ENCODE results near the gene NUCB1. TPM values are rescaled to one million over a fixed set of nuclear protein-coding genes. Genes with fewer than 3 reads are reported as not detected.

The NUCB1 gene
- polyA plus RNA-seq (44.3 to 65.1 TPM (median 59.2 TPM) in 3 replicates), polyA minus RNA-seq (32.7 to 131 TPM (median 41.5 TPM) in 3 replicates)
- polyA plus RNA-seq (2011; ENCODE audit: low read depth) = 89.2 TPM
- polyA plus RNA-seq (2011; cell fraction: cytosol; rRNA removed) = 27.4 and 73.6 TPM in 2 replicates
- 95.6 and 109 TPM in 2 replicates for polyA plus RNA-seq (2011; cell fraction: nucleus; rRNA removed)
- polyA plus RNA-seq (2012; ENCODE audit: low replicate concordance) = 69.6 and 106 TPM in 2 replicates
- polyA minus RNA-seq (2011; cell fraction: cytosol; rRNA and poly(A)+ RNA removed) = 44.1 TPM
- 54.3 and 57.7 TPM in 2 replicates for polyA minus RNA-seq (2011; cell fraction: nucleus; rRNA and poly(A)+ RNA removed)

- Histone ChIP-seq H3K9me3 (ENCODE audit: control insufficient read depth, low read depth, low read length) (no peaks in the 10 kb centered on the region), H3K36me3 (ENCODE audit: control insufficient read depth in 2 of 2, extremely low read depth in 1 of 2, insufficient read depth in 2 of 2, low read length in 2 of 2) (peaks cover 0 to 4% of the 10 kb centered on the region in 2 experiments), H3K4me3 (ENCODE audit: control insufficient read depth in 2 of 3, extremely low read depth in 1 of 3, insufficient read depth in 2 of 3, low read depth in 1 of 3, low read length in 3 of 3) (peak within 1 kb of the TSS; percentile 89 to 96 (median 96)), H3K27me3 (ENCODE audit: control insufficient read depth, extremely low read depth, insufficient read depth, low read length) (peaks cover 5% of the 10 kb centered on the region), H2AFZ (ENCODE audit: control insufficient read depth, low read length) (peak within 1 kb of the TSS; percentile 93), H3K9ac (ENCODE audit: control insufficient read depth, extremely low read depth, insufficient read depth, low read length) (peak within 1 kb of the TSS; percentile 94), H3K9me1 (ENCODE audit: control insufficient read depth, extremely low read depth, insufficient read depth, low read length) (peaks cover 1% of the 10 kb centered on the region), H3K4me1 (ENCODE audit: control insufficient read depth, extremely low read depth, insufficient read depth, low read length) (peaks cover 6% of the 10 kb centered on the region), H3K4me2 (ENCODE audit: control insufficient read depth, extremely low read depth, insufficient read depth, low read depth, low read length) (peak within 1 kb of the TSS; percentile 97), H4K20me1 (ENCODE audit: control insufficient read depth, extremely low read depth, insufficient read depth, low read length) (no peaks in the 10 kb centered on the region), H3K27ac (ENCODE audit: control insufficient read depth, insufficient read depth, low read length) (peak within 1 kb of the TSS; percentile 82), H3K79me2 (ENCODE audit: control insufficient read depth, insufficient read depth, low read length) (peaks cover 9% of the 10 kb centered on the region)
- FAIRE-seq (peak; percentile 85), DNase-seq (ENCODE audit: low read depth, low spot score) (peak; percentile 90)
- dilution Hi-C loops (cut with MboI; ENCODE audit: extremely low pct_ligation_motif_present, low sequenced_read_pairs) = no loop called here
- TF ChIP-seq CTCF (optimal IDR thresholded peaks at IDR 0.05 in 1 of 3, IDR thresholded peaks at IDR 0.05 in 1 of 3, conservative IDR thresholded peaks at IDR 0.05 in 1 of 3; ENCODE audit: extremely low read depth in 1 of 3, insufficient read depth in 2 of 3, low read length in 3 of 3) (peak in 2 of 3 experiments; percentile 24), EZH2 (IDR thresholded peaks at IDR 0.05; ENCODE audit: low read length) (no peak)
These were observed at the start of gene NUCB1 for GRCh38 chr19:48899781-48900476. TSS of gene NUCB1 (plus strand) at chr19:48900312. CDS start at chr19:48900797, 485 bp downstream.

- no peaks in the 10 kb centered on the region for H3K9me3 ChIP-seq (ENCODE audit: control insufficient read depth, low read depth, low read length)
- no peaks in the 10 kb centered on the region for H3K4me1 ChIP-seq (ENCODE audit: control insufficient read depth, extremely low read depth, insufficient read depth, low read length)
- H3K9me1 ChIP-seq (ENCODE audit: control insufficient read depth, extremely low read depth, insufficient read depth, low read length) = no peaks in the 10 kb centered on the region
- no peak overlapping the region for H3K4me3 ChIP-seq (ENCODE audit: control insufficient read depth in 2 of 3, extremely low read depth in 1 of 3, insufficient read depth in 2 of 3, low read depth in 1 of 3, low read length in 3 of 3)
- no peaks in the 10 kb centered on the region for H4K20me1 ChIP-seq (ENCODE audit: control insufficient read depth, extremely low read depth, insufficient read depth, low read length)
- H3K9ac ChIP-seq (ENCODE audit: control insufficient read depth, extremely low read depth, insufficient read depth, low read length) = no peak overlapping the region
- no peaks in the 10 kb centered on the region for H3K36me3 ChIP-seq (ENCODE audit: control insufficient read depth in 2 of 2, extremely low read depth in 1 of 2, insufficient read depth in 2 of 2, low read length in 2 of 2)
- FAIRE-seq (no peak), DNase-seq (ENCODE audit: low read depth, low spot score) (no peak)
- H3K4me2 ChIP-seq (ENCODE audit: control insufficient read depth, extremely low read depth, insufficient read depth, low read depth, low read length) = no peak overlapping the region
- dilution Hi-C loops (cut with MboI; ENCODE audit: extremely low pct_ligation_motif_present, low sequenced_read_pairs) = loop anchor here (5.0 kb wide), 1 partner anchor 55 kb away; no protein-coding TSS in a partner anchor
- H3K27me3 ChIP-seq (ENCODE audit: control insufficient read depth, extremely low read depth, insufficient read depth, low read length) = no peaks in the 10 kb centered on the region
- no peak overlapping the region for H3K27ac ChIP-seq (ENCODE audit: control insufficient read depth, insufficient read depth, low read length)
- no peak for TF ChIP-seq CTCF (optimal IDR thresholded peaks at IDR 0.05 in 1 of 3, IDR thresholded peaks at IDR 0.05 in 1 of 3, conservative IDR thresholded peaks at IDR 0.05 in 1 of 3; ENCODE audit: extremely low read depth in 1 of 3, insufficient read depth in 2 of 3, low read length in 3 of 3)
- TF ChIP-seq EZH2 (IDR thresholded peaks at IDR 0.05; ENCODE audit: low read length) = no peak
- no peak overlapping the region for H2AFZ ChIP-seq (ENCODE audit: control insufficient read depth, low read length)
- H3K79me2 ChIP-seq (ENCODE audit: control insufficient read depth, insufficient read depth, low read length) = no peaks in the 10 kb centered on the region
These were observed 47.8 kb upstream of the NUCB1 start for GRCh38 chr19:48852292-48852691.

All from keratinocyte (primary cell).